ENCODE results near the gene DGKI. TPM values are rescaled to one million over a fixed set of nuclear protein-coding genes. Genes with fewer than 3 reads are reported as not detected.

DGKI gene
- total RNA-seq, 1 experiment from 2014 or later: 0.79 TPM

DNA sequence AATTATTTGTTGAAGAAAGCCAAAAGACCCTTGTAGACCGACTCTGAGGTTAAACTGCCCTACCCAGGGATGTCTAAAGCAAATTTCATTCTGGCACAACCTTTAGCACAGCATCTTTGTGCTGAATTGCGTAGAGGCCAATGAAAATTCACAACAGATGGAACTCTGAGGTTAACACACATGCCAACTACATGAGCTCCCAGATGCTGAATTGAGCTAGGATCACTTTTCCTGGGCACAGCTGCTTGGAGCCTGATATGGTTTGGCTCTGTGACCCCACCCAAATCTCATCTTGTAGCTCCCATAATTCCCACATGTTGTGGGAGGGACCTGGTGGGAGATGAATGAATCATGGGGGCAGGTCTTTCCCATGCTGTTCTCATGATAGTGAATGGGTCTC, 345.2 kb downstream of the DGKI start:
- Mint-ChIP-seq H3K4me1 (no peaks in the 10 kb centered on the region), H3K4me3 (no peak overlapping the region)
- CTCF ChIA-PET: interaction anchor here (1.3 kb wide), 1 partner anchor 13 kb away, joined by 3 read pairs; no protein-coding TSS in a partner anchor

DNA sequence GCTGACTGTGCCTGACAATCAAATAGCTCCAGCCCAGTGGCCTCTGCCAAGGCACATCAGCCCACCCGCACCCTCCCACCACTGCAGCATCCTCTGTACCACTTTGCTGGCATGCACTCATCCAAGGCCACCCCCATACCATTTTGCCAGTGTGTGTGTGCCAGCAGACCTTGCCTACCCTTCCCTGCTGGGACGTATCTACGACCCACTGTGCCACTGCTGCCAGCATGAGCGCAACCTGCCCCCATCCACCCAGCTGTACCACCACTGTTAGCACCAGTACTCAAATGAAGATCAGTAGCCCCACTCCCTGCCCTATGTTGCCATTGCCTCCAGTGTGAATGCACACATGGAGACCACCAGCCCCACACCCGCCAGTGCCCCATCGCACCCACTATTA, 353.9 kb downstream of the DGKI start:
- DNase-seq (ENCODE audit: low spot score) (no peak), ATAC-seq (no peak)
- Mint-ChIP-seq H3K27me3 (ENCODE audit: low read depth) (no peaks in the 10 kb centered on the region), H3K4me1 (peaks cover 6% of the 10 kb centered on the region; the same call in 1 of the 2 replicates), H3K9me3 (peaks cover 32% of the 10 kb centered on the region), H3K36me3 (peaks cover 10% of the 10 kb centered on the region), H3K27ac (no peak overlapping the region), H3K4me3 (no peak overlapping the region)
- ChIA-PET CTCF (no interaction called here), POLR2A (no interaction called here)
- TF ChIP-seq, protein P1, sequence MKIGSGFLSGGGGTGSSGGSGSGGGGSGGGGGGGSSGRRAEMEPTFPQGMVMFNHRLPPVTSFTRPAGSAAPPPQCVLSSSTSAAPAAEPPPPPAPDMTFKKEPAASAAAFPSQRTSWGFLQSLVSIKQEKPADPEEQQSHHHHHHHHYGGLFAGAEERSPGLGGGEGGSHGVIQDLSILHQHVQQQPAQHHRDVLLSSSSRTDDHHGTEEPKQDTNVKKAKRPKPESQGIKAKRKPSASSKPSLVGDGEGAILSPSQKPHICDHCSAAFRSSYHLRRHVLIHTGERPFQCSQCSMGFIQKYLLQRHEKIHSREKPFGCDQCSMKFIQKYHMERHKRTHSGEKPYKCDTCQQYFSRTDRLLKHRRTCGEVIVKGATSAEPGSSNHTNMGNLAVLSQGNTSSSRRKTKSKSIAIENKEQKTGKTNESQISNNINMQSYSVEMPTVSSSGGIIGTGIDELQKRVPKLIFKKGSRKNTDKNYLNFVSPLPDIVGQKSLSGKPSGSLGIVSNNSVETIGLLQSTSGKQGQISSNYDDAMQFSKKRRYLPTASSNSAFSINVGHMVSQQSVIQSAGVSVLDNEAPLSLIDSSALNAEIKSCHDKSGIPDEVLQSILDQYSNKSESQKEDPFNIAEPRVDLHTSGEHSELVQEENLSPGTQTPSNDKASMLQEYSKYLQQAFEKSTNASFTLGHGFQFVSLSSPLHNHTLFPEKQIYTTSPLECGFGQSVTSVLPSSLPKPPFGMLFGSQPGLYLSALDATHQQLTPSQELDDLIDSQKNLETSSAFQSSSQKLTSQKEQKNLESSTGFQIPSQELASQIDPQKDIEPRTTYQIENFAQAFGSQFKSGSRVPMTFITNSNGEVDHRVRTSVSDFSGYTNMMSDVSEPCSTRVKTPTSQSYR (CRISPR knock-in tag; IDR thresholded peaks at IDR 0.05): no peak
- TF ChIP-seq NFE2L1 (CRISPR knock-in tag; IDR thresholded peaks at IDR 0.05): no peak
- TF ChIP-seq FOXJ3 (CRISPR knock-in tag; IDR thresholded peaks at IDR 0.05; ENCODE audit: borderline replicate concordance): no peak
- TF ChIP-seq, protein P2, sequence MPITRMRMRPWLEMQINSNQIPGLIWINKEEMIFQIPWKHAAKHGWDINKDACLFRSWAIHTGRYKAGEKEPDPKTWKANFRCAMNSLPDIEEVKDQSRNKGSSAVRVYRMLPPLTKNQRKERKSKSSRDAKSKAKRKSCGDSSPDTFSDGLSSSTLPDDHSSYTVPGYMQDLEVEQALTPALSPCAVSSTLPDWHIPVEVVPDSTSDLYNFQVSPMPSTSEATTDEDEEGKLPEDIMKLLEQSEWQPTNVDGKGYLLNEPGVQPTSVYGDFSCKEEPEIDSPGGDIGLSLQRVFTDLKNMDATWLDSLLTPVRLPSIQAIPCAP (CRISPR knock-in tag; IDR thresholded peaks at IDR 0.05): no peak
- no peak for TF ChIP-seq SMAD4 (CRISPR knock-in tag; IDR thresholded peaks at IDR 0.05)
- TF ChIP-seq ESRRA (CRISPR knock-in tag; IDR thresholded peaks at IDR 0.05; ENCODE audit: borderline replicate concordance): no peak
- TF ChIP-seq TEAD4 (CRISPR knock-in tag; IDR thresholded peaks at IDR 0.05): no peak
- TF ChIP-seq, protein P3, sequence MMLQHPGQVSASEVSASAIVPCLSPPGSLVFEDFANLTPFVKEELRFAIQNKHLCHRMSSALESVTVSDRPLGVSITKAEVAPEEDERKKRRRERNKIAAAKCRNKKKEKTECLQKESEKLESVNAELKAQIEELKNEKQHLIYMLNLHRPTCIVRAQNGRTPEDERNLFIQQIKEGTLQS (CRISPR knock-in tag; conservative IDR thresholded peaks at IDR 0.05): no peak

More for the DNA sequence above, 345.2 kb downstream of the DGKI start:
- POLR2A ChIA-PET: no interaction called here
- H3K27ac Mint-ChIP-seq: no peak overlapping the region
- ATAC-seq: no peak
- H3K9me3 Mint-ChIP-seq: peaks cover 9% of the 10 kb centered on the region
- H3K27me3 Mint-ChIP-seq (ENCODE audit: low read depth): no peaks in the 10 kb centered on the region
- H3K36me3 Mint-ChIP-seq: no peaks in the 10 kb centered on the region
- no peak for TF ChIP-seq SP1 (CRISPR knock-in tag; conservative IDR thresholded peaks at IDR 0.05)
- TF ChIP-seq, protein P4, sequence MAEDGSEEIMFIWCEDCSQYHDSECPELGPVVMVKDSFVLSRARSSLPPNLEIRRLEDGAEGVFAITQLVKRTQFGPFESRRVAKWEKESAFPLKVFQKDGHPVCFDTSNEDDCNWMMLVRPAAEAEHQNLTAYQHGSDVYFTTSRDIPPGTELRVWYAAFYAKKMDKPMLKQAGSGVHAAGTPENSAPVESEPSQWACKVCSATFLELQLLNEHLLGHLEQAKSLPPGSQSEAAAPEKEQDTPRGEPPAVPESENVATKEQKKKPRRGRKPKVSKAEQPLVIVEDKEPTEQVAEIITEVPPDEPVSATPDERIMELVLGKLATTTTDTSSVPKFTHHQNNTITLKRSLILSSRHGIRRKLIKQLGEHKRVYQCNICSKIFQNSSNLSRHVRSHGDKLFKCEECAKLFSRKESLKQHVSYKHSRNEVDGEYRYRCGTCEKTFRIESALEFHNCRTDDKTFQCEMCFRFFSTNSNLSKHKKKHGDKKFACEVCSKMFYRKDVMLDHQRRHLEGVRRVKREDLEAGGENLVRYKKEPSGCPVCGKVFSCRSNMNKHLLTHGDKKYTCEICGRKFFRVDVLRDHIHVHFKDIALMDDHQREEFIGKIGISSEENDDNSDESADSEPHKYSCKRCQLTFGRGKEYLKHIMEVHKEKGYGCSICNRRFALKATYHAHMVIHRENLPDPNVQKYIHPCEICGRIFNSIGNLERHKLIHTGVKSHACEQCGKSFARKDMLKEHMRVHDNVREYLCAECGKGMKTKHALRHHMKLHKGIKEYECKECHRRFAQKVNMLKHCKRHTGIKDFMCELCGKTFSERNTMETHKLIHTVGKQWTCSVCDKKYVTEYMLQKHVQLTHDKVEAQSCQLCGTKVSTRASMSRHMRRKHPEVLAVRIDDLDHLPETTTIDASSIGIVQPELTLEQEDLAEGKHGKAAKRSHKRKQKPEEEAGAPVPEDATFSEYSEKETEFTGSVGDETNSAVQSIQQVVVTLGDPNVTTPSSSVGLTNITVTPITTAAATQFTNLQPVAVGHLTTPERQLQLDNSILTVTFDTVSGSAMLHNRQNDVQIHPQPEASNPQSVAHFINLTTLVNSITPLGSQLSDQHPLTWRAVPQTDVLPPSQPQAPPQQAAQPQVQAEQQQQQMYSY (CRISPR knock-in tag; IDR thresholded peaks at IDR 0.05): no peak
- no peak for TF ChIP-seq JAZF1 (CRISPR knock-in tag; IDR thresholded peaks at IDR 0.05)
- TF ChIP-seq, protein P5, sequence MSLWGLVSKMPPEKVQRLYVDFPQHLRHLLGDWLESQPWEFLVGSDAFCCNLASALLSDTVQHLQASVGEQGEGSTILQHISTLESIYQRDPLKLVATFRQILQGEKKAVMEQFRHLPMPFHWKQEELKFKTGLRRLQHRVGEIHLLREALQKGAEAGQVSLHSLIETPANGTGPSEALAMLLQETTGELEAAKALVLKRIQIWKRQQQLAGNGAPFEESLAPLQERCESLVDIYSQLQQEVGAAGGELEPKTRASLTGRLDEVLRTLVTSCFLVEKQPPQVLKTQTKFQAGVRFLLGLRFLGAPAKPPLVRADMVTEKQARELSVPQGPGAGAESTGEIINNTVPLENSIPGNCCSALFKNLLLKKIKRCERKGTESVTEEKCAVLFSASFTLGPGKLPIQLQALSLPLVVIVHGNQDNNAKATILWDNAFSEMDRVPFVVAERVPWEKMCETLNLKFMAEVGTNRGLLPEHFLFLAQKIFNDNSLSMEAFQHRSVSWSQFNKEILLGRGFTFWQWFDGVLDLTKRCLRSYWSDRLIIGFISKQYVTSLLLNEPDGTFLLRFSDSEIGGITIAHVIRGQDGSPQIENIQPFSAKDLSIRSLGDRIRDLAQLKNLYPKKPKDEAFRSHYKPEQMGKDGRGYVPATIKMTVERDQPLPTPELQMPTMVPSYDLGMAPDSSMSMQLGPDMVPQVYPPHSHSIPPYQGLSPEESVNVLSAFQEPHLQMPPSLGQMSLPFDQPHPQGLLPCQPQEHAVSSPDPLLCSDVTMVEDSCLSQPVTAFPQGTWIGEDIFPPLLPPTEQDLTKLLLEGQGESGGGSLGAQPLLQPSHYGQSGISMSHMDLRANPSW (CRISPR knock-in tag; conservative IDR thresholded peaks at IDR 0.05; ENCODE audit: low read depth): no peak
- TF ChIP-seq, protein P6, sequence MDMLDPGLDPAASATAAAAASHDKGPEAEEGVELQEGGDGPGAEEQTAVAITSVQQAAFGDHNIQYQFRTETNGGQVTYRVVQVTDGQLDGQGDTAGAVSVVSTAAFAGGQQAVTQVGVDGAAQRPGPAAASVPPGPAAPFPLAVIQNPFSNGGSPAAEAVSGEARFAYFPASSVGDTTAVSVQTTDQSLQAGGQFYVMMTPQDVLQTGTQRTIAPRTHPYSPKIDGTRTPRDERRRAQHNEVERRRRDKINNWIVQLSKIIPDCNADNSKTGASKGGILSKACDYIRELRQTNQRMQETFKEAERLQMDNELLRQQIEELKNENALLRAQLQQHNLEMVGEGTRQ (CRISPR knock-in tag; IDR thresholded peaks at IDR 0.05): no peak
- TF ChIP-seq, protein P7, sequence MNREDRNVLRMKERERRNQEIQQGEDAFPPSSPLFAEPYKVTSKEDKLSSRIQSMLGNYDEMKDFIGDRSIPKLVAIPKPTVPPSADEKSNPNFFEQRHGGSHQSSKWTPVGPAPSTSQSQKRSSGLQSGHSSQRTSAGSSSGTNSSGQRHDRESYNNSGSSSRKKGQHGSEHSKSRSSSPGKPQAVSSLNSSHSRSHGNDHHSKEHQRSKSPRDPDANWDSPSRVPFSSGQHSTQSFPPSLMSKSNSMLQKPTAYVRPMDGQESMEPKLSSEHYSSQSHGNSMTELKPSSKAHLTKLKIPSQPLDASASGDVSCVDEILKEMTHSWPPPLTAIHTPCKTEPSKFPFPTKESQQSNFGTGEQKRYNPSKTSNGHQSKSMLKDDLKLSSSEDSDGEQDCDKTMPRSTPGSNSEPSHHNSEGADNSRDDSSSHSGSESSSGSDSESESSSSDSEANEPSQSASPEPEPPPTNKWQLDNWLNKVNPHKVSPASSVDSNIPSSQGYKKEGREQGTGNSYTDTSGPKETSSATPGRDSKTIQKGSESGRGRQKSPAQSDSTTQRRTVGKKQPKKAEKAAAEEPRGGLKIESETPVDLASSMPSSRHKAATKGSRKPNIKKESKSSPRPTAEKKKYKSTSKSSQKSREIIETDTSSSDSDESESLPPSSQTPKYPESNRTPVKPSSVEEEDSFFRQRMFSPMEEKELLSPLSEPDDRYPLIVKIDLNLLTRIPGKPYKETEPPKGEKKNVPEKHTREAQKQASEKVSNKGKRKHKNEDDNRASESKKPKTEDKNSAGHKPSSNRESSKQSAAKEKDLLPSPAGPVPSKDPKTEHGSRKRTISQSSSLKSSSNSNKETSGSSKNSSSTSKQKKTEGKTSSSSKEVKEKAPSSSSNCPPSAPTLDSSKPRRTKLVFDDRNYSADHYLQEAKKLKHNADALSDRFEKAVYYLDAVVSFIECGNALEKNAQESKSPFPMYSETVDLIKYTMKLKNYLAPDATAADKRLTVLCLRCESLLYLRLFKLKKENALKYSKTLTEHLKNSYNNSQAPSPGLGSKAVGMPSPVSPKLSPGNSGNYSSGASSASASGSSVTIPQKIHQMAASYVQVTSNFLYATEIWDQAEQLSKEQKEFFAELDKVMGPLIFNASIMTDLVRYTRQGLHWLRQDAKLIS (CRISPR knock-in tag; IDR thresholded peaks at IDR 0.05; ENCODE audit: borderline replicate concordance): no peak
- no peak for TF ChIP-seq ZNF317 (CRISPR knock-in tag; IDR thresholded peaks at IDR 0.05; ENCODE audit: borderline replicate concordance, low read depth)
- TF ChIP-seq NFATC4 (CRISPR knock-in tag; IDR thresholded peaks at IDR 0.05): no peak
- TF ChIP-seq GTF2I (CRISPR knock-in tag; conservative IDR thresholded peaks at IDR 0.05): no peak
- no peak for TF ChIP-seq RORB (CRISPR knock-in tag; IDR thresholded peaks at IDR 0.05)
- TF ChIP-seq TEAD4 (CRISPR knock-in tag; IDR thresholded peaks at IDR 0.05): no peak
- TF ChIP-seq ELF4 (CRISPR knock-in tag; IDR thresholded peaks at IDR 0.05; ENCODE audit: low read depth): no peak
- DNase-seq (ENCODE audit: low spot score): no peak
